GM21825 (cell line): ENCODE results near the gene MYBBP1A.
"Not testable (repeated sequence)": the region's sequence is repeated elsewhere in the genome, so short reads cannot be mapped to it uniquely, and the experiment has no call there.

Experiments
- ATAC-seq: cut with Tn5 transposase; IDR thresholded peaks from one replicate; pipeline ENCODE4 v1.9.1; 2021; ENCODE audit warnings: mild to moderate bottlenecking, moderate library complexity; ENCODE audit not compliant: unreplicated experiment

Gene MYBBP1A

GRCh38 chr17:4588898-4589625, 33.9 kb upstream of the MYBBP1A start:
- no peak for ATAC-seq

GRCh38 chr17:4588391-4588790, 33.2 kb upstream of the MYBBP1A start:
- ATAC-seq = no peak

- ATAC-seq = no peak
These were observed 32.6 kb upstream of the MYBBP1A start for GRCh38 chr17:4587803-4588202.

GRCh38 chr17:4587195-4587594, 32.0 kb upstream of the MYBBP1A start:
- ATAC-seq = no peak

GRCh38 chr17:4586043-4586442, 30.9 kb upstream of the MYBBP1A start:
- ATAC-seq = no peak

- ATAC-seq = no peak
These were observed 30.4 kb upstream of the MYBBP1A start for GRCh38 chr17:4585638-4585994.

GRCh38 chr17:4584917-4585637, 29.9 kb upstream of the MYBBP1A start:
- no peak for ATAC-seq

- ATAC-seq = no peak
These were observed 29.1 kb upstream of the MYBBP1A start, which contains the start of gene SMTNL2 for GRCh38 chr17:4584101-4584916. Gene SMTNL2 (plus strand): TSS chr17:4584529. CDS start chr17:4584606, 77 bp downstream.

GRCh38 chr17:4583782-4584100, 28.6 kb upstream of the MYBBP1A start:
- no peak for ATAC-seq

GRCh38 chr17:4583206-4583605, 28.0 kb upstream of the MYBBP1A start:
- ATAC-seq = no peak

- ATAC-seq = no peak
These were observed 27.5 kb upstream of the MYBBP1A start for GRCh38 chr17:4582691-4583090.

GRCh38 chr17:4582101-4582501, 26.9 kb upstream of the MYBBP1A start:
- no peak for ATAC-seq

- ATAC-seq = no peak
These were observed 25.1 kb upstream of the MYBBP1A start for GRCh38 chr17:4580291-4580690.

GRCh38 chr17:4579678-4580077, 24.5 kb upstream of the MYBBP1A start:
- ATAC-seq = no peak

- not testable (repeated sequence) for ATAC-seq
These were observed 23.2 kb upstream of the MYBBP1A start for GRCh38 chr17:4578349-4578748.

GRCh38 chr17:4577386-4577993, 22.3 kb upstream of the MYBBP1A start:
- ATAC-seq = no peak

- ATAC-seq = no peak
These were observed 21.6 kb upstream of the MYBBP1A start for GRCh38 chr17:4576729-4577322.

- ATAC-seq = no peak
These were observed 21.0 kb upstream of the MYBBP1A start for GRCh38 chr17:4576161-4576558.

GRCh38 chr17:4574448-4575045, 19.4 kb upstream of the MYBBP1A start:
- no peak for ATAC-seq

- ATAC-seq = no peak
These were observed 18.5 kb upstream of the MYBBP1A start for GRCh38 chr17:4573669-4574068.

GRCh38 chr17:4573115-4573514, 17.9 kb upstream of the MYBBP1A start:
- no peak for ATAC-seq
